B cell (primary cell): ENCODE data around the gene CRIM1. TPM values are rescaled to one million over a fixed set of nuclear protein-coding genes. Genes with fewer than 3 reads are reported as not detected.

Experiments used
- ATAC-seq: fragments of 200-7000 bp; cut with Tn5 transposase; one replicate; pipeline ENCODE4 v1.10.0; 2021; ENCODE audit warnings: low read depth, mild to moderate bottlenecking, moderate number of reproducible peaks, moderate library complexity
- CTCF ChIA-PET: fragments of 350-600 bp; sonication (Branson Sonifier 250); formaldehyde crosslinking; loops from one replicate; lab custom pipeline; 2021; ENCODE audit warnings: antibody characterized with exemption, inconsistent platforms; lab: Charles Lee
- POLR2A ChIA-PET: fragments of 350-600 bp; sonication (Branson Sonifier 250); formaldehyde crosslinking; loops from one replicate; lab custom pipeline; 2021; ENCODE audit warnings: antibody characterized with exemption; lab: Charles Lee
- DNase-seq: peaks from one replicate; pipeline ENCODE4 v3.0.0; 2013
- H2AFZ ChIP-seq: 2 replicates; pipeline ENCODE4 v1.6.1; 2012; ENCODE audit warnings: mild to moderate bottlenecking, low read depth, low read length; ENCODE audit not compliant: insufficient read depth, poor library complexity, severe bottlenecking
- H3K27ac ChIP-seq, 2 donors: 1 replicate in 1 of 2; 2 replicates in 1 of 2; pipeline ENCODE4 v1.5.1; 2012 to 2013; ENCODE audit warnings: low read length in 2 of 2, mild to moderate bottlenecking in 2 of 2, moderate library complexity in 1 of 2
- H3K27me3 ChIP-seq, 4 experiments: fragments of 200-600 bp in 1 of 4; sonication (generic) in 1 of 4; replicated peaks in 1 of 4; 1 replicate in 2 of 4; 2 replicates in 2 of 4; pipeline versions ENCODE4 v1.6.1 to v1.7.0; 2013 to 2016; ENCODE audit warnings: low read length in 3 of 4, mild to moderate bottlenecking in 2 of 4, mixed read lengths in 1 of 4, moderate library complexity in 1 of 4; ENCODE audit not compliant: insufficient read depth in 4 of 4, control insufficient read depth in 3 of 4; ENCODE audit errors: control extremely low read depth in 1 of 4
- H3K36me3 ChIP-seq, 2 experiments: replicated peaks in 1 of 2; 1 replicate in 1 of 2; 2 replicates in 1 of 2; pipeline versions ENCODE4 v1.6.1 to v1.7.1; 2013; ENCODE audit warnings: low read length in 1 of 2; ENCODE audit not compliant: insufficient read depth in 2 of 2, control insufficient read depth in 1 of 2; ENCODE audit errors: control extremely low read depth in 1 of 2, extremely low read depth in 1 of 2
- H3K4me1 ChIP-seq, 2 donors: fragments of 200-600 bp in 1 of 2; sonication (generic) in 1 of 2; 1 replicate in 1 of 2; 2 replicates in 1 of 2; pipeline versions ENCODE4 v1.5.1 to v1.6.1; 2013 to 2017; ENCODE audit warnings: low read length in 2 of 2; ENCODE audit not compliant: control insufficient read depth in 2 of 2, insufficient read depth in 2 of 2
- H3K4me2 ChIP-seq: replicated peaks from 2 replicates; pipeline ENCODE3; 2012; ENCODE audit warnings: mild to moderate bottlenecking, low read depth, low read length; ENCODE audit not compliant: poor library complexity, severe bottlenecking
- H3K4me3 ChIP-seq, 5 experiments: fragments of 200-600 bp in 1 of 5; sonication (generic) in 1 of 5; 1 replicate in 3 of 5; 2 replicates in 2 of 5; pipeline versions ENCODE4 v1.5.1 to v1.7.0; 2011 to 2016; ENCODE audit warnings: low read length in 4 of 5, mild to moderate bottlenecking in 4 of 5, low read depth in 2 of 5, control low read depth in 1 of 5, moderate library complexity in 1 of 5; ENCODE audit not compliant: insufficient read depth in 1 of 5; ENCODE audit errors: control extremely low read depth in 1 of 5, extremely low read depth in 1 of 5
- H3K79me2 ChIP-seq: fragments of 200-600 bp; sonication (generic); one replicate; pipeline ENCODE4 v1.6.0; 2016; ENCODE audit warnings: low read length; ENCODE audit not compliant: control insufficient read depth, insufficient read depth
- H3K9ac ChIP-seq: fragments of 200-600 bp; sonication (generic); 2 replicates; pipeline ENCODE4 v1.6.1; 2017; ENCODE audit warnings: mild to moderate bottlenecking, low read length, moderate library complexity
- H3K9me3 ChIP-seq, 3 donors: one replicate each; pipeline versions ENCODE4 v1.6.1 to v1.7.1; 2013; ENCODE audit warnings: low read length in 2 of 3; ENCODE audit not compliant: control insufficient read depth in 2 of 3, insufficient read depth in 1 of 3; ENCODE audit errors: control extremely low read depth in 1 of 3
- H4K20me1 ChIP-seq: 2 replicates; pipeline ENCODE4 v1.6.0; 2012; ENCODE audit warnings: mild to moderate bottlenecking, low read length; ENCODE audit not compliant: insufficient read depth, control insufficient read depth, poor library complexity, severe bottlenecking
- H3K27ac Mint-ChIP-seq: one replicate; pipeline ENCODE4 v1.8.0; 2021; ENCODE audit warnings: mixed read lengths
- H3K27me3 Mint-ChIP-seq: one replicate; pipeline ENCODE4 v1.8.0; 2021; ENCODE audit warnings: mixed read lengths
- H3K4me1 Mint-ChIP-seq: one replicate; pipeline ENCODE4 v1.8.0; 2021; ENCODE audit warnings: mixed read lengths
- H3K4me3 Mint-ChIP-seq: one replicate; pipeline ENCODE4 v1.8.0; 2021; ENCODE audit warnings: mixed read lengths
- H3K9me3 Mint-ChIP-seq: one replicate; pipeline ENCODE4 v1.8.0; 2022; ENCODE audit warnings: mixed read lengths; ENCODE audit not compliant: insufficient read depth
- EZH2 ChIP-seq: IDR thresholded peaks from 2 replicates; pipeline ENCODE4 v1.6.1; 2012; ENCODE audit warnings: borderline replicate concordance, low read depth, mild to moderate bottlenecking, moderate library complexity, low read length; ENCODE audit not compliant: insufficient read depth, poor library complexity, severe bottlenecking
- WGBS: methylation state at CpG from one replicate; pipeline ENCODE4 v1.1.5; 2013; ENCODE audit warnings: missing lambda C conversion rate; ENCODE audit not compliant: insufficient coverage; 5-methylcytosine and 5-hydroxymethylcytosine counted together
- intact Hi-C: fragments of 100-400 bp; cut with micrococcal nuclease; formaldehyde crosslinking; loops from one replicate; pipeline ENCODE4 v1.10.0; 2022
- polyA plus RNA-seq: library from polyadenylated mRNA; depleted of rRNA; stranded (reverse); fragments of >200 nt; gene quantifications from 2 replicates; pipeline ENCODE4 v1.2.3, GENCODE V29; 2012
- total RNA-seq, 2 donors: library from RNA; stranded (reverse); fragments of 120-200 nt in 1 of 2; gene quantifications; 1 replicate in 1 of 2; 2 replicates in 1 of 2; pipeline versions ENCODE4 v1.2.3 to v1.2.4, GENCODE V29; 2013 to 2022
- TF ChIP-seq, protein P1 (sequence below): fragments of 200-600 bp; IDR thresholded peaks from one replicate; pipeline ENCODE4 v1.8.0; 2022; ENCODE audit warnings: antibody characterized with exemption, mild to moderate bottlenecking

Gene CRIM1
- total and polyA plus RNA-seq, 2 donors (not counting 1 experiment from before 2014, with no cell fraction given): 1.3 to 5.0 TPM

GRCh38 chr2:36374585-36374984 lies 19.0 kb downstream of the CRIM1 start:
- H3K9me3 ChIP-seq: no peaks in the 10 kb centered on the region
- TF ChIP-seq, protein P1, sequence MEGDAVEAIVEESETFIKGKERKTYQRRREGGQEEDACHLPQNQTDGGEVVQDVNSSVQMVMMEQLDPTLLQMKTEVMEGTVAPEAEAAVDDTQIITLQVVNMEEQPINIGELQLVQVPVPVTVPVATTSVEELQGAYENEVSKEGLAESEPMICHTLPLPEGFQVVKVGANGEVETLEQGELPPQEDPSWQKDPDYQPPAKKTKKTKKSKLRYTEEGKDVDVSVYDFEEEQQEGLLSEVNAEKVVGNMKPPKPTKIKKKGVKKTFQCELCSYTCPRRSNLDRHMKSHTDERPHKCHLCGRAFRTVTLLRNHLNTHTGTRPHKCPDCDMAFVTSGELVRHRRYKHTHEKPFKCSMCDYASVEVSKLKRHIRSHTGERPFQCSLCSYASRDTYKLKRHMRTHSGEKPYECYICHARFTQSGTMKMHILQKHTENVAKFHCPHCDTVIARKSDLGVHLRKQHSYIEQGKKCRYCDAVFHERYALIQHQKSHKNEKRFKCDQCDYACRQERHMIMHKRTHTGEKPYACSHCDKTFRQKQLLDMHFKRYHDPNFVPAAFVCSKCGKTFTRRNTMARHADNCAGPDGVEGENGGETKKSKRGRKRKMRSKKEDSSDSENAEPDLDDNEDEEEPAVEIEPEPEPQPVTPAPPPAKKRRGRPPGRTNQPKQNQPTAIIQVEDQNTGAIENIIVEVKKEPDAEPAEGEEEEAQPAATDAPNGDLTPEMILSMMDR: no peak
- TF ChIP-seq EZH2: no peak
- H3K79me2 ChIP-seq: peaks cover 3% of the 10 kb centered on the region
- H3K4me1 ChIP-seq: no peaks in the 10 kb centered on the region
- H3K36me3 ChIP-seq: no peaks in the 10 kb centered on the region
- no peak overlapping the region for H3K27ac Mint-ChIP-seq
- H4K20me1 ChIP-seq: no peaks in the 10 kb centered on the region
- H3K4me3 ChIP-seq: no peak overlapping the region
- no peak for ATAC-seq
- H2AFZ ChIP-seq: no peak overlapping the region
- ChIA-PET CTCF (no interaction called here), POLR2A (no interaction called here)
- H3K27me3 Mint-ChIP-seq: peaks cover 11% of the 10 kb centered on the region
- no peak overlapping the region for H3K4me2 ChIP-seq
- no peaks in the 10 kb centered on the region for H3K4me1 Mint-ChIP-seq
- no peak overlapping the region for H3K4me3 Mint-ChIP-seq
- no peaks in the 10 kb centered on the region for H3K27me3 ChIP-seq
- no peak for DNase-seq
- intact Hi-C loops: no loop called here
- H3K9ac ChIP-seq: no peak overlapping the region
- no peak overlapping the region for H3K27ac ChIP-seq
- WGBS: no CpG with 5 or more reads among the region's 3 CpGs
- no peaks in the 10 kb centered on the region for H3K9me3 Mint-ChIP-seq

DNA sequence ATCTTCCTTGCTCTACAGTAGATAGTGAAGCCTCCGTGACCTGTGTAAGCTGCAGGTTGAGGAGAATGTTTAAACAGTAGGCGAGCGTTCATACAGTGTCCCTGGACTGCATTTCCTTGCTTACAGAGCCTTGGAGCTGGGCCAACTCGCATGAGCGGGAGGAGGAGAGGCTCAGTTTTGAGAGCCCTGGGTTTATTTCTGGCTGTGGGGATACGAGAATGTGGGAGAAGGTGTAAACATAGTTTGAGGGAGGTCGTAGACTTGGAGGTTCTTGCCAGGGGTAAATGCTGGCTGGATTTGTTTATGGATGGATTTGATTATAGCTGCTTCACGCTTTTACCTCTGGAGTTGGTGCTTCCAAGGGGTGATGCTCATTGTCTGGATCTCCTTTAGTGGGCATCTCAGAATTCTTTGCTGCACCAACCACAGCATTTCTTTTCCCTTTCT lies 20.8 kb downstream of the CRIM1 start:
- peaks cover 0 to 10% of the 10 kb centered on the region in 2 donors for H3K4me1 ChIP-seq
- 42% methylated on average over 8 of the region's 8 CpGs for WGBS
- H3K4me2 ChIP-seq: no peak overlapping the region
- H4K20me1 ChIP-seq: no peaks in the 10 kb centered on the region
- Mint-ChIP-seq H3K27ac (no peak overlapping the region), H3K9me3 (no peaks in the 10 kb centered on the region), H3K4me1 (no peaks in the 10 kb centered on the region), H3K4me3 (no peak overlapping the region), H3K27me3 (peaks cover 11% of the 10 kb centered on the region)
- H3K36me3 ChIP-seq: no peaks in the 10 kb centered on the region
- H2AFZ ChIP-seq: no peak overlapping the region
- ChIA-PET POLR2A (no interaction called here), CTCF (no interaction called here)
- ATAC-seq: no peak
- H3K27me3 ChIP-seq: no peaks in the 10 kb centered on the region
- H3K9ac ChIP-seq: no peak overlapping the region
- H3K9me3 ChIP-seq: no peaks in the 10 kb centered on the region
- intact Hi-C loops: no loop called here
- peaks cover 3% of the 10 kb centered on the region for H3K79me2 ChIP-seq
- DNase-seq: no peak
- TF ChIP-seq EZH2: no peak
- TF ChIP-seq, protein P1: no peak
- no peak overlapping the region for H3K4me3 ChIP-seq
- no peak overlapping the region for H3K27ac ChIP-seq
